Measurements from ENCODE around the gene SCML1.

Gene SCML1

DNA sequence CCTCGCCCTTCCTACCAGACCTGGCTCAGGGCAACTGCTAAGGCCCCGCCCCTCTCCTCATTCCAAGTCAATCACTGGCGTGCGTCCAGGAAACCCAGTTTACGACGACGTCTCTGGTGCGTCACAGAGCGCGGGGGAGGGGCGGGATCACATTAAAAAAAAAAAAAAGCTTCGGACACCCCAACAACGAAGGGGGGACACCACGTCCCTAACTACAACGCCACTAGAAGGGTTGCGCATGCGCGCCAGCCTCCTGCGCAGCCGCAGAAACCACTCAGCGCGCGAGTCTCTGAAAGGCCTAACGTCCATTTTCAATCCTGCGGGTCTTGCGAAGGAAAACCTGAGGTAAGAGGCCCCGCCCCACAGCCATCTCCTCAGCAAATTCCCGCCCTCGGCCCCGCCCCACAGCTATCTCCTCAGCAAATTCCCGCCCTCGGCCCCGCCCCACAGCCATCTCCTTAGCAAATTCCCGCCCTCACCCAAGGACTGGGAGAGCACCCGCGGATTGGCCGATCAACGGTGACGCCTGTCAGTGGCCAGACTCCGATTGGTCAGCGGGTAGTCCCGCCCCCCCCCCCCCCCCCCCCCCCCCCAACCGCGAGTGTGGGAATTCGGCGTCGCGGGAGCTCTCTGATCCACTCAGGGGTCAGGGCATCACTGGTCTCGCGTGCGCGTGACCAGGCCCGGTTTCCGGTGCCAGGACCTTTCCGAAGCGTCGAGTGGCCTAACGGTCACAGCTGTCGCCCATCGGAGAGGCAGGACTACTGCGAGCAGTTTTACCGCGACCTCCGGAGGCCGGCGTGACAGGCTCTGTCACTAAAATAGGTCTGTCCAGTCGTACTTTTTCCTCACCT, at the start of gene SCML1:
Gene SCML1, plus strand, starts transcription at position 638 of the 854 bp plus-strand sequence. CDS start 6,694 bp downstream, outside the sequence.
- DNase-seq = peak; percentile 89

GRCh38 chrX:17687648-17688047, 49.6 kb upstream of the SCML1 start:
- DNase-seq = no peak

DNA sequence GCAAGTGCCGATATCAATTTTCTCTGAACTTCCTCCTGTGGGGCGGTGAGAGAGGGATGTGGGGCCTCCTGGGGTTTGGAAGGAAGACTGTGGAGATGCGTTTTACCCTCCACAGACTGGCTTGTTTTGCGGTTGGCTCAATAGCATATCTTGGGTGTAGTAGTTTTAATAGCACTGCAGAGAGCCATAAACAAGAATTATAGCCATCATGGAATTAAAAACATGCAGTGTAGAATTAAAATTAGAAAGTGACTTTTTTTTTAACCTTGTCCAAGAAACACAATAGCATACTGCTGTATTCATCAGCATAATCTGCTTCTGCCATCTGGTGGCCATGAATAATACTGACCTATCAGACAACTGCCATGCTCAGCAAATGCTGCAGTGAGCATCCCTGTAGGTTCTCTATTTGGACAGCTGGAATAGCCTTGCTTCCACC, 47.3 kb upstream of the SCML1 start:
- DNase-seq = peak; percentile 25

DNA sequence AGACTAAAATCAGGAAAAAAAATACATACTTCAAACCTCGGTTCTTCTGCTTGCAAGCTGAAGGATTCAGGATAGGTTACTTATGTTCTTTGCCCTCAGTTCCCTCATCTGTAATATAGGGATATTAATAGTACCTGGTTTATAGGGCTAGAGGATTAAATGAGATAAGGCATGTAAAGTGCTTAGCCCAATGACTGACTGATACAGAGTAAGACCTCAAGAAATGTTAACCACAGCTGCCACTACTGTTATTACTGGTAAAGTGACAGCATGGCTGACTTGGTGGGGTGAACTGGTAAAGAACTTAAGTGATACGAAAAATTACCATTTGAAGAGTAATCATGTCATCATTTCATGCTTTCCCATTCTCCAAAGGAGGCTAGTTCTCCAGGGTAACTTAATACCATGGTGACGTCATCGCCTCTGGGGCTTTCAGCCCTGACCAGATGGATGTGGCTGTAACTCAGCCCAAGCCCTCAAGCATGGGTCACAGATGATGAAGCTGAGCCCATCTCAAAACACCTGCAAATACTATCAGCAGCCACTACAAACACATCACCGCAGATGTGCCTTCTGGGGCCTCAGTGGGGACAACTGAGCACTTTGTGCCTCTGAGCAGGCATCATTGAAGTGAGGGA, 44.5 kb upstream of the SCML1 start:
- peak; percentile 27 for DNase-seq

DNA sequence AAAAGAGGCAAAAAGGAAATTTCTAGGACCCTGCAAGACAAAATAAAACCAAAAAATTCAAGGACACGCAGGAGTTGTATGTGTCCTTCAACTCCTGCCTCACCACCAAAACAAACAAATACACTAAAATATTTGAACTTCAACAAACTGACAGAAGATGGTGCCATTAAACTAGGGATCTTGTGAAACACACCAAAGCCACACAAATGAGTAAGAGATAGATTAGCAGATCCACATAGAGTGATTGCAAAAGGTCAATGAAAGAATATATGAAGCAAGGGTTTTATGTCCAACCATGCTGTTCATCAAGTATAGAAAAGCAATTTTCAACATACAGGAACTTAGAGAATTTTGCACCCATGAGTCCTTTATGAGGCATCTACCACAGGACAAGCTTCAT, 40.1 kb upstream of the SCML1 start:
- peak; percentile 36 for DNase-seq

DNA sequence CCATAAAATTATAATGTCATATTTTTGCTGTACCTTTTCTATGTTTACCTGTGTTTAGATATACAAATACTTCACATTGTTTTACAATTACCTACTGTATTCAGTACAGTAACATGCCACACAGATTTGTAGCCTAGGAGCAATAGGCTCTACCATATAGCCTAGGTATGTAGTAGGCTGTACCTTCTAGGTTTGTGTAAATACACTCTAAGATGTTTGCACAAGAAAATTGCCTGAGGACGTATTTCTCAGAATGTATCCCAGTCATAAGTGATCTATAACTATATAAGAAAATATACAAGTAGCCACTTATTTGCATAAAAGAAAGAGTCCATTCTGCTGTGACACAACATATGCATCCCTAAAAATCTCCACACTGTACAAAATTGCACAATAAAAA, 36.3 kb upstream of the SCML1 start:
- DNase-seq = no peak

DNA sequence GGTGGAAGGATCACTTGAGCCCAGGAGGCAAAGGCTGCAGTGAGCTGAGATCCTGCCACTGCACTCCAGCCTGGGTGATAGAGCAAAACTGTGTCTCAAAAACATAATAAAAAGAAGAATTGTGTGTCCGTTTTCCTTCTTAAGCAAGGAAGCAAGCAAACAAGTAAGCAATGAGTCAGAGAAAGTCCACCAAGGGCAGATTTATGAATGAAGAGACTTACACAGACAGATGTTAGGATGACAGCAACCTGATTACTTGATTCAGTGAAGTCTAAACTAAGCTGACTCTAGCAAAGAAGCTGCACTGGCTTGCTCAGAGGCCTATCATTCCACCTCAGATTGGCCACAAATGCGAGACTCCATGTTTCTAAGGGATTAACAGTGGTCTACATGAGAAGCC, 34.1 kb upstream of the SCML1 start:
- DNase-seq = peak; percentile 27

- no peak for DNase-seq
Measured at GRCh38 chrX:17705211-17705610, 32.1 kb upstream of the SCML1 start.

DNA sequence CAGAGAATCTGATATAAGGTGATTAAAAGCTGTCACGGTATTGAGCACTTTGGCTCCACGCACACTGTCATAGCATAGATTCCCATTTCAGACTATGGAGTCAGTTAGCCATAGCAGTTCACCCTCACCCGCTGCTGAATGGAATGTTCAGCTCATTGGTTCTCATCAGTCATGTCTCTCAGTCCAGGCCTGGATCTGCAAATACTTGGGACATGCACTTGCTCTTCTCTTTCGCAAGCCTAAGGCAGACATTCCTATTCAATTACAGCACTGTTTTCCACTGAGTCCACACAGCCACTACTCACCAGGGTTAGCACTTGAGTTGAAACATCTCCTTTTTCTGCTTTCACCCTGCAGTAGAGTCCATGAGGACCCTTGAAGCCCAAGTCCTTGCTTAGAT, 30.6 kb upstream of the SCML1 start:
- DNase-seq = peak; percentile 70

DNA sequence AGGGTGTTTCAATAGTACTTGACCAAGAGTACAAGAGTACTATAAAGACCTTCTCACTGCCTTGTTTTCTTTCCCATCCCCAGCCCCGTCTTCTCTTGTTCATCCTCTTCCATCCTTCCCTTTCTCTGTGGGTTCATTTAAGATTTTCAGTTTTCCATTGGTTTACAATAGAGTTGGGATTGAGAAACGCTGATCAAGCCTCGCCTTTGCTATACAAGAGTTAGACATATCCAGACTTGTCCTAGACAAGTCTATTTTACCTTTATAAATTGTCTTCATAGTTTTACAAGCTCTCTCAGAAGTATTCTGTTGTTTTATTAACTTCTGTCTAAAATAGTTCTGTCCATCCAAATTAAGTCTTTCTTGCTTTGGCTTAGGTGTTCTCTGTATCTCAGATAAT, 29.6 kb upstream of the SCML1 start:
- no peak for DNase-seq

GRCh38 chrX:17710871-17711301, 26.4 kb upstream of the SCML1 start:
- DNase-seq = no peak

DNA sequence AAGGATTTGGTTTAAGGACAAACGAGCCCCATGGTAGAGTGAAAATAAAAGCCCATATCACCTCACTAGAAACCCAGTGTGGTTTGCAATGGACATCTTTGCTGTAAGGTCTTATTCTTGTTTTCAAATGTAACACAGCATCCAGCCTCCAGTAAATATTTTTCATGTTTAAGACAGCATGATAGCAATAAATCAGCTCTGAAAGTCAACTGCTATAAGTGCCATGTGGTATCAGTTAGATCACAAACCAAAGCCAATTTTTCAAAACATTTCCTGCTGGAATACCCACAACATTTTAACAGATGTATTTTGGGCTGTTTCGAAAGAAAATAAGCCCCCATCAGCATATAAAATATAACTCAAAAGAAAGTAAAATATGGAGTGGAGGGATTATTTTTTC, 24.0 kb upstream of the SCML1 start:
- DNase-seq = no peak

DNA sequence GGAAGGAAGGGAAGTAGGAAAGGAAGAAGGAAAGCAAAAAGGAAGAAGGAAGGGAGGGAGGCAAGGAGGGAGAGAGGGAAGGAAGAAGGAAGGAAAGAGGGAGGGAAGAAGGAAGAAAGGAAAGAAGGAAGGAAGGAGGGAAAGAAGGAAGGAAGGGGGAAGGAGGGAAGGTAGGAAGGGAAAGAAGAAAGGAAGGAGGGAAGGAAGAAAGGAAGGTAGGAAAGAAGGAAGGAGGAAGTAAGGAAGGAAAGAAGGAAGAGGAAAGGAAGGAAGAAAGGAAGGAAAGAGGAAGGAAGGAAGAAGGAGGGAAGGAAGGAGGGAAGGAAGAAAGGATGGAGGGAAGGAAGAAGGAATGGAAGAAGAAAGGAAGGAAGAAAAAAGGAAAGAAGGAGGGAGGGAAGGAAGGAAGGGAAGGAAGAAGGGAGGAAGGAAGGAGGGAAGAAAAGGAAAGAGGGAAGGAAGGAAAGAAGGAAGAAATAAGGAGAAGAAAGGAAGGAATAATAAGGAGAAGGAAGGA, 18.6 kb upstream of the SCML1 start:
- no peak for DNase-seq

- no peak for DNase-seq
Measured at GRCh38 chrX:17719711-17720110, 17.6 kb upstream of the SCML1 start.

- no peak for DNase-seq
Measured at GRCh38 chrX:17721715-17722114, 15.6 kb upstream of the SCML1 start.

DNA sequence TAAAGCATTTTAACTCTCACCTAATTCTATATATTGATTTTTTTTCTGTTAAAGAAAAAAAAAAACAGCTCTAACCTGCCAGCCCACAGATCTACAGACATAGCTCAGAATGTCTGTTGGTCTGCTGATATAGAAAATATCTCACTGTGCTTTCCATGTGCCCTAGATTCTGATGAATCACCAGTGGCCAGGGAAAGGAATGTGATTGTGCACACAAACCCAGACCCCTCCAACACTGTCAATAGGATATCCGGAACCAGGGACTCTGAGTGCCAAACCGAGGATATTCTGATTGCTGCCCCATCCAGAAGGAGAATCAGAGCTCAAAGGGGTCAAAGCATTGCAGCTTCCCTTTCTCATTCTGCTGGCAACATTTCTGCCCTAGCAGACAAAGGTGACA, 12.1 kb upstream of the SCML1 start:
- DNase-seq = no peak

DNA sequence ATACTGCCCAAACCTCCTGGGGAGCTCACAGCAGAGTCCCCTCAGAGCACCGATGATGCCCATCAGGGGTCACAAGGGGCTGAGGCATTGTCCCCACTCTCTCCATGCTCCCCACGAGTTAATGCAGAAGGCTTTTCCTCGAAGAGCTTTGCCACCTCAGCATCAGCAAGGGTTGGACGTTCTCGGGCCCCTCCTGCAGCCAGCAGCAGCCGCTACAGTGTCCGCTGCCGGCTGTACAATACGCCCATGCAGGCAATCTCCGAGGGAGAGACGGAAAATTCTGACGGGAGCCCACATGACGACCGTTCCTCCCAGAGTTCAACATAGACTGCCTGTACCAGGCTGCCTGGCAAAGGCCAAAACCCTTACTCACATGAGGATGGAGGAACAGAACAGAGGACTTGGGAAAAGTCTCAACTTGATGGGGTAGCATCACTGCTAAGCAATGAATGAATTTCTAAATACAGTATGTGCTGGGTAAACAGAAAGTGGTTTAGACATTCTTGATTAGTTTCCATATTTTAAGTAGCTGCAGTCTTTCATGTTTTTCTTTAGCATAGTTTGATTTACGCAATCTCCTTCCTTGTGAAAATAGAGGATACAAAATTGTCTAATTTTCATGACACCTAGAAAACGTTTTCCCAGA, 5.0 kb upstream of the SCML1 start:
- peak; percentile 14 for DNase-seq

DNA sequence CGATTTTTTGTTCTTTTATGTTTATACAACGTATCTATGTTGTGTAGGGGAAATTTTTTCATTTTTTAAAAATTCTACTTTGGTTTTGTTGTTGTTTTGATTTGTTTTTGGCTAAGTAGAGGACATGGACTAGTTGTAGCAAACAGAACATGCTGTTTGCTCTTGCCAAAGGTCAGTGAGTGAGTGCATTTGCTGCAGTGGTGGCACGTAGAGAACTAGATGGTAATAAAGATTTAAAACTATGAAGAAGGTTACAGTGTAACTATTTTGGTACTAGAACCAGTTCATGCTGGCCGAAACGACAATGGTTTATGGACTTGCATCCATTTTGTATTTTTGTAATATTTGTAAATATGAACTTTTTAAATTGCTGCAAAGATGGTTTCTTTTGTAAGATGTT, 1.9 kb upstream of the SCML1 start:
- no peak for DNase-seq

DNA sequence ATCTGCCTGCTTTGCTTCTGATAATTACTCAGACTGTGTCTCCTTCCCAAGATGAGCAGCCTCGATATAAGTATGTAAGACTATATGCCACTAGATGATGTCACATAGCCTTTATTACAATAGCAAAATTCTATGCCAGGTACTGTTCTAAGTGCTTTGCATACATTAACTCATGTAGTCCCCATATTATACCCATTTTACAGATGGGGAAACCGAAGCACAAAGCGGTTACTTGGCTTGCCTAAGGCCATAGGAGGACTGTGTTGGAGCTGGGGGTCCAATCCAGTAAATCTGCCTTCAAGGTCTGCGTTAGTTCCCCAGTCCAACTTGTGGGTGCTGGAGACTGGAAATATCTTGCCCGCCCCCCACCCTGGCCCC, 826 bp upstream of the SCML1 start:
- DNase-seq = no peak

GRCh38 chrX:17737710-17737985, 355 bp downstream of the SCML1 start:
- no peak for DNase-seq

- peak; percentile 13 for DNase-seq
Measured at GRCh38 chrX:17737986-17738713, 857 bp downstream of the SCML1 start.

DNA sequence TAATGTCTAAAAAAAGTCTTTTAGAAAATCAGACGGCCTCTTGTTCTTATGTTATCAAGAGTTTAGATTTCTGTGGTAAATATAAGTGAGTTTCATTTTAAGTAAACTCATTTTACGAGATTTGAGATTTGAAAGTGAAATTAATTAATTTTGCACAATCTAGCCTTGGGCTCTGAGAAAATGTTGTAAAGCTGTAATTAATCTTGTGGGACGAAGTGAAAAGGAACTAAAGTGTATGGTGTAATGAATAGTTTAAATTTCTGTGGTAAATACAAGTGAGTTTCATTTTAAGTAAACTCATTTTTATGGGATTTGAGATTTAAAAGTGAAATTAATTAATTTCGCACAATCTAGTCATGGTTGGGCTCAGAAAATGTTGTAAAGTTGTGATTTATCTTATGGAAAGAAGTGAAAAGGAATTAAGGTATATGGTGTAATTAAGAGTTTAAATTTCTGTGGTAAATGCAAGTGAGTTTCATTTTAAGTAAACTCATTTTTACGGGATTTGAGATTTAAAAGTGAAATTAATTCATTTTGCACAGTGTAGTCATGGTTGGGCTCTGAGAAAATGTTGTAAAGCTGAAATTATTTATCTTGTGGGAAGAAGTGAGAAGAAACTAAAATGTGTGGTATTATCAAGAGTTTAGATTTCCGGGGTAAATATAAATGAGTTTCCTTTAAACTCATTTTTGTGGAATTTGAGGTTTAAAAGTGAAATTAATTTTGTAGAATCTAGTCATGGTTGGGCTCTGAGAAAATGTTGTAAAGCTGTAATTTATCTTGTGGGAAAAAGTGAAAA, 1.6 kb downstream of the SCML1 start:
- no peak for DNase-seq
